KOPT-K1 (cell line): Measurements from ENCODE around the gene ZNF460.
"Not testable (repeated sequence)": the region's sequence is repeated elsewhere in the genome, so short reads cannot be mapped to it uniquely, and the experiment has no call there.

Experiments
- H3K27ac ChIP-seq: fragments of 200-600 bp; sonication (generic); 2 replicates; pipeline ENCODE4 v1.5.1; 2016; ENCODE audit warnings: antibody characterized with exemption, mild to moderate bottlenecking, low read depth, low read length; ENCODE audit not compliant: poor library complexity, severe bottlenecking
- H3K36me3 ChIP-seq: fragments of 200-600 bp; sonication (generic); 2 replicates; pipeline ENCODE4 v1.5.1; 2017; ENCODE audit warnings: antibody characterized with exemption, mild to moderate bottlenecking, low read length, moderate library complexity; ENCODE audit not compliant: insufficient read depth
- H3K9me3 ChIP-seq: fragments of 200-600 bp; sonication (generic); 2 replicates; pipeline ENCODE4 v1.5.1; 2017; ENCODE audit warnings: antibody characterized with exemption, low read length, mild to moderate bottlenecking; ENCODE audit not compliant: insufficient read depth, poor library complexity, severe bottlenecking

The ZNF460 gene

GRCh38 chr19:57280165-57280961 lies at the start of gene ZNF460:
Gene ZNF460 (plus strand): TSS chr19:57280485. CDS start chr19:57280807, 322 bp downstream.
- Histone ChIP-seq H3K9me3 (no peaks in the 10 kb centered on the region), H3K27ac (peak within 1 kb of the TSS; percentile 86), H3K36me3 (peaks cover 38% of the 10 kb centered on the region)

GRCh38 chr19:57231686-57232085 lies 48.6 kb upstream of the ZNF460 start:
- Histone ChIP-seq H3K27ac (no peak overlapping the region), H3K36me3 (no peaks in the 10 kb centered on the region), H3K9me3 (no peaks in the 10 kb centered on the region)

GRCh38 chr19:57233207-57233606 lies 47.1 kb upstream of the ZNF460 start:
- Histone ChIP-seq H3K27ac (no peak overlapping the region), H3K36me3 (no peaks in the 10 kb centered on the region), H3K9me3 (no peaks in the 10 kb centered on the region)

GRCh38 chr19:57239982-57240310 lies 40.3 kb upstream of the ZNF460 start:
- Histone ChIP-seq H3K9me3 (no peaks in the 10 kb centered on the region), H3K27ac (peak overlapping the region; percentile 70), H3K36me3 (peaks cover 14% of the 10 kb centered on the region)

GRCh38 chr19:57240311-57241090 lies 39.8 kb upstream of the ZNF460 start, which contains the start of gene ZNF805:
Gene ZNF805 (plus strand): TSS chr19:57240632. CDS start chr19:57240892, 260 bp downstream.
- Histone ChIP-seq H3K36me3 (peaks cover 19% of the 10 kb centered on the region), H3K9me3 (no peaks in the 10 kb centered on the region), H3K27ac (peak within 1 kb of the TSS; percentile 70)

GRCh38 chr19:57241176-57241575 lies 39.1 kb upstream of the ZNF460 start:
- peak overlapping the region; percentile 70 for H3K27ac ChIP-seq
- peaks cover 26% of the 10 kb centered on the region for H3K36me3 ChIP-seq
- no peaks in the 10 kb centered on the region for H3K9me3 ChIP-seq

GRCh38 chr19:57242821-57243220 lies 37.5 kb upstream of the ZNF460 start:
- no peaks in the 10 kb centered on the region for H3K9me3 ChIP-seq
- no peak overlapping the region for H3K27ac ChIP-seq
- H3K36me3 ChIP-seq: peaks cover 41% of the 10 kb centered on the region

GRCh38 chr19:57244513-57244912 lies 35.8 kb upstream of the ZNF460 start:
- Histone ChIP-seq H3K27ac (no peak overlapping the region), H3K36me3 (peaks cover 58% of the 10 kb centered on the region), H3K9me3 (no peaks in the 10 kb centered on the region)

GRCh38 chr19:57245066-57245465 lies 35.2 kb upstream of the ZNF460 start:
- H3K9me3 ChIP-seq: no peaks in the 10 kb centered on the region
- no peak overlapping the region for H3K27ac ChIP-seq
- H3K36me3 ChIP-seq: peaks cover 60% of the 10 kb centered on the region

- H3K27ac ChIP-seq: no peak overlapping the region
- peaks cover 69% of the 10 kb centered on the region for H3K36me3 ChIP-seq
- H3K9me3 ChIP-seq: no peaks in the 10 kb centered on the region
Measured at GRCh38 chr19:57245959-57246358, 34.3 kb upstream of the ZNF460 start.

GRCh38 chr19:57248646-57249045 lies 31.6 kb upstream of the ZNF460 start:
- peaks cover 93% of the 10 kb centered on the region for H3K36me3 ChIP-seq
- H3K9me3 ChIP-seq: no peaks in the 10 kb centered on the region
- H3K27ac ChIP-seq: no peak overlapping the region

GRCh38 chr19:57249329-57249728 lies 31.0 kb upstream of the ZNF460 start:
- no peaks in the 10 kb centered on the region for H3K9me3 ChIP-seq
- H3K27ac ChIP-seq: no peak overlapping the region
- H3K36me3 ChIP-seq: peaks cover 93% of the 10 kb centered on the region

GRCh38 chr19:57253767-57254166 lies 26.5 kb upstream of the ZNF460 start:
- not testable (repeated sequence) for H3K9me3 ChIP-seq, H3K27ac ChIP-seq
- H3K36me3 ChIP-seq: peaks cover 68% of the 10 kb centered on the region

- Histone ChIP-seq H3K36me3 (peaks cover 24% of the 10 kb centered on the region), H3K27ac (no peak overlapping the region), H3K9me3 (no peaks in the 10 kb centered on the region)
Measured at GRCh38 chr19:57262044-57262443, 18.2 kb upstream of the ZNF460 start.

GRCh38 chr19:57263244-57263741 lies 17.0 kb upstream of the ZNF460 start:
- Histone ChIP-seq H3K36me3 (peaks cover 27% of the 10 kb centered on the region), H3K27ac (no peak overlapping the region), H3K9me3 (no peaks in the 10 kb centered on the region)
